ENCODE data around the gene KDM6B. TPM values are rescaled to one million over a fixed set of nuclear protein-coding genes. Genes with fewer than 3 reads are reported as not detected.

KDM6B gene
- polyA plus RNA-seq, 6 donors from 2014 or later = 0.04 to 1.9 (median 0.99) TPM

DNA sequence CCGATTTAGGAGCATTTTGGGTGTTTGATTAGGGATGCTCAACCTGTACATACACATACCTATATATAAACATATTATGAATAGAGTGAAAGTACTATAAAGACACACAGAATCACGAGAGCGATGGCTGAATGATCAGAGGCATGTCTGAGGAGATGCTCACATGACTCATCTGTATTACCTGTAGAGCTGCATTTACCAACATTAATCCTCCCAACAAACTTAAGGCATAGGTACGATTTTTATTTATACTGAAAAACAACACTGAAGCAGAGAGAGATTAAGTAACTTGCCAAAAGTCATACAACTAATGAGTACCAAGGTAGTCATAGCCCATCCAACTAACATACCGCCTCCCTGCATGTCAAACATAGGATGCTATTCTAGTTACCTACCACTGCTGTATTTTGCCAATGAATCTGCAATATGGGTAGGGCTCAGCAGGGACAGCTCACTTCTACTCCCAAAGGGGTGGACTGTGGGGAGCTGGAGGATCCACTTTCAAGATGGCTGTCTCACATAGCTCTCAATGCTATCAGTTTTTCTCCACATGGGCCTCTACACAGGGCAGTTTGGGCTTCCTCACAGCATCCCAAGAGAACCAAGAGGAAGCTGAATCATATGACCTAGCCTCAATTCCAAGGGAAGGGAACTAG lies 31.1 kb downstream of the KDM6B start:
- no peaks in the 10 kb centered on the region for H3K36me3 Mint-ChIP-seq
- peaks cover 5 to 19% (median 13%) of the 10 kb centered on the region in 3 donors for H3K4me1 Mint-ChIP-seq
- DNase-seq = no peak
- no peak for ATAC-seq (ENCODE audit: low read depth in 2 of 2)
- no peaks in the 10 kb centered on the region for H3K9me3 Mint-ChIP-seq
- H3K27ac Mint-ChIP-seq = peak overlapping the region in 1 of 6 donors; percentile 52
- H3K4me3 Mint-ChIP-seq = no peak overlapping the region
- H3K27me3 Mint-ChIP-seq = no peaks in the 10 kb centered on the region

DNA sequence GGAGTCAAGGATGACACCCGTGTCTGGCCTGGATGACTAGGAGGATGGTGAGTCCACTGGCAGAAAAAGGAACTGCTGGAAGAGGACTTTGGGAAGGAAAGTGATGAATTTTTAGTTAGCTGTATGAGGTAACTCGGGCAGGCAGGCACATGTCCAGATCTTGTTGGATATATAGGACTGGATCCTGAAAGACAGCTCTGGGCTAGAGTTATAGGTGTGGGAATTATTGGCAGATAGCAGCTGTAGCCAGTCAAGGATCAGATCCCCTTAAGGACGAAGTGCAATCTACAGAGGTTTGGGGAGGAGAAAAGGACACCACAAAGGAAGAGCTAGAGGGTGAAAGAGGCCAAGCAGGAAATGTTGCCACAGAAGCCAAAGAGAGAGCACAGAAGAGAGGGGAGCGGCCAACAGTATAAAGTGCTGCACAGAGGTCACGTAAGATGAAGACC lies 33.9 kb downstream of the KDM6B start:
- H3K4me1 Mint-ChIP-seq = peaks cover under 1 to 16% (median 9%) of the 10 kb centered on the region in 3 donors
- H3K27ac Mint-ChIP-seq = peak overlapping the region in 3 of 6 donors; percentile 5 to 44 (median 26)
- DNase-seq (no peak), ATAC-seq (ENCODE audit: low read depth in 2 of 2) (no peak)
- H3K36me3 Mint-ChIP-seq = no peaks in the 10 kb centered on the region
- no peaks in the 10 kb centered on the region for H3K27me3 Mint-ChIP-seq
- no peaks in the 10 kb centered on the region for H3K9me3 Mint-ChIP-seq
- H3K4me3 Mint-ChIP-seq = no peak overlapping the region

DNA sequence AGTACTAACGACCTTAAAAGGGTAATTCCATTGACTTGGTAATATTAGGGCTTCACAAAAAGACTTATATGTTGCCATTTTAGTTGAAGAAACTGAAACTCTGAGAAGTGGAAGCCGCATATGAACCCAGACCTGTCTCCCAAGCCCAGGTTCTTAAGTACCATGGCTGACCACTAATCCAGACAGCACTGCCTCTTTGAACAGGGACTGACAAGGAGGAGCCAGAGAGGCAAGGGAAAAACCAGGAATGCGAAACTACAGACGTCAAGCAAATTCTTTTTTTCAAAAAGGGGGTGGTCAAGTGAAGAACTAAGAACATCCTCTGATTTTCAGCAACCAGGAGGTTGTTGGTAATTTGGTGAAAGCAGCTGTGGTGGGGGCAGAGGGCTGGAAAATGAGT lies 39.0 kb downstream of the KDM6B start:
- Mint-ChIP-seq H3K9me3 (no peaks in the 10 kb centered on the region), H3K4me3 (no peak overlapping the region), H3K27me3 (no peaks in the 10 kb centered on the region), H3K36me3 (no peaks in the 10 kb centered on the region), H3K4me1 (peaks cover 12 to 15% (median 14%) of the 10 kb centered on the region in 3 donors), H3K27ac (no peak overlapping the region)
- no peak for DNase-seq
- no peak for ATAC-seq (ENCODE audit: low read depth in 2 of 2)

DNA sequence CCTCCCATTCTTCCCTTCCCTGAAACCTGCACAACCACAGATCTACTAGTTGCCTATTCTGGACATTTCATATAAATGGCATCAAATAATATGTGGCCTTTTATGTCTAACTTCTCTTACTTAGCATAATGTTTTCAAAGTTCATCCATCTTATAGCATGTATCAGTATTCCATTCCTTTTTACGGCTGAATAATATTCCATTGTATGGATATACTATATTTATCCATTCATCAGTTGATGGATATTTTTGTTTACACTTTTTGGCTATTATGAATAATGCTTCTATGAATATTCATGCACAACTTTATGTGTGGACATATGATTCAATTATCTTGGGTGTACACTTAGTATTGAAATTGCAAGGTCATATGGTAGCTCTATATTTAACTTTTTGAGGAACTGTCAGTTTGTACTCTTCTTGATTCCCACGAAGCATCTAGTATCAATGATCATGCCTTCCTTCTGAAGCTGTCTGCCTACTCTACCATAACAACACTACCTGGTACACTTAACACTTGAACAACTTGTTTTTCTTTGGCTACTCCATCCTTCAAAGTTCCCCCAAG lies 41.9 kb downstream of the KDM6B start:
- Mint-ChIP-seq H3K27me3 (no peaks in the 10 kb centered on the region), H3K4me1 (peaks cover 10 to 15% (median 12%) of the 10 kb centered on the region in 3 donors), H3K4me3 (no peak overlapping the region), H3K36me3 (no peaks in the 10 kb centered on the region), H3K9me3 (no peaks in the 10 kb centered on the region), H3K27ac (peak overlapping the region in 1 of 6 donors; percentile 16)
- ATAC-seq (ENCODE audit: low read depth in 2 of 2) (no peak), DNase-seq (no peak)

DNA sequence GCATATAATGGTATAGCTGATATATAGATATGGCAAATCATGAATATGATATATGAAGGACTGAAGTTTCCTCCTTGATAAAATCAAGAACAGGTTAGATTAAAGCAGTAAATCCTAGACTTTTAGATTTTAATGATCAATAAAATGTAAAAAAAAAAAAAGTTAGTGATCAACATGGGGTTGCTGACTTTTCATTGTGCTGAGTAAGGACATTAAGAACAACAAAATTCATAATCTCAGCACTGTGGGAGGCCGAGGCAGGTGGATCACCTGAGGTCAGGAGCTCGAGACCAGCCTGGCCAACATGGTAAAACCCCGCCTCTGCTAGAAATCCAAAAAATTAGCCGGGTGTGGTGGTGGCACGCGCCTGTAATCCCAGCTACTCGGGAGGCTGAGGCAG lies 44.2 kb downstream of the KDM6B start:
- ATAC-seq (ENCODE audit: low read depth in 2 of 2) = no peak
- Mint-ChIP-seq H3K4me1 (peaks cover 10 to 15% (median 12%) of the 10 kb centered on the region in 3 donors), H3K36me3 (no peaks in the 10 kb centered on the region), H3K4me3 (no peak overlapping the region), H3K9me3 (no peaks in the 10 kb centered on the region), H3K27ac (no peak overlapping the region), H3K27me3 (no peaks in the 10 kb centered on the region)
- DNase-seq = no peak

DNA sequence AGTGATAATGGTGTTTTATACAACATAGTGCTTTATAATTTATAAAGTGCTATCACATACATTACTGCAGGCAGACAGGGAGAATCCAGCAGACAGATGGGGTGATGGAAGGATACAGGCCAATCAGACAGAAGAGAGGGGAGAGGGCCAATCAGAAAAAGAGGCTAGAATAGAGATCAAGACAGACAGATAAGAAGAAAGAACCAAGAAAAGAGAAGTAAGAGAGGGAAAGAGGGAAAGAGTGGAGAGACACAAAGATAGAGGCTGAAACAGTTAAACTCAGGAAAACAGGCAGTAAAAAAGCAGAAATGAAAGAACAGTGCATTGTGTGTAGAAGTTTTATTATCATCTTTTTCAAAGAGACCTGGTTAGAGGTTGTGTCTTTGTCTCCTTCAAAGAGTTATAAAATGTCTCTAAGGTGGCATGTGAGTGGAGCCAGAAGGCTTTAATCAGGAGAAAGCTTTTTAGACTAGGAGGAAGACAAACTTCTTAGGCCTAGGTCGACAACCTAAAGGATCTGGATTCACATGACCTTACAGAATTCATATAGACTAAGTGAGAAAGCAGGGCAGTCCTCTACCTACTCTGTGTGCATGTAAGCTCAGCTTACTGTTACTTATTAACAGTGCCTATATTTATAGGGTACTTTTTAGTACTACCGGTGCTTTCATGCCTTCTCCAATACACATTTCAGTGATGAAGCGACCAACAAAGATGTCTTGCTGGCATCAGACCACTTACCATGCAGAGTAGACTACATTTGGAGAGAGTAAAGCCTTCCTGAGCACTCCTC lies 46.3 kb downstream of the KDM6B start:
- ATAC-seq (ENCODE audit: low read depth in 2 of 2) (no peak), DNase-seq (no peak)
- Mint-ChIP-seq H3K27me3 (no peaks in the 10 kb centered on the region), H3K27ac (no peak overlapping the region), H3K4me3 (no peak overlapping the region), H3K9me3 (no peaks in the 10 kb centered on the region), H3K4me1 (peaks cover 6 to 15% (median 8%) of the 10 kb centered on the region in 3 donors), H3K36me3 (no peaks in the 10 kb centered on the region)

DNA sequence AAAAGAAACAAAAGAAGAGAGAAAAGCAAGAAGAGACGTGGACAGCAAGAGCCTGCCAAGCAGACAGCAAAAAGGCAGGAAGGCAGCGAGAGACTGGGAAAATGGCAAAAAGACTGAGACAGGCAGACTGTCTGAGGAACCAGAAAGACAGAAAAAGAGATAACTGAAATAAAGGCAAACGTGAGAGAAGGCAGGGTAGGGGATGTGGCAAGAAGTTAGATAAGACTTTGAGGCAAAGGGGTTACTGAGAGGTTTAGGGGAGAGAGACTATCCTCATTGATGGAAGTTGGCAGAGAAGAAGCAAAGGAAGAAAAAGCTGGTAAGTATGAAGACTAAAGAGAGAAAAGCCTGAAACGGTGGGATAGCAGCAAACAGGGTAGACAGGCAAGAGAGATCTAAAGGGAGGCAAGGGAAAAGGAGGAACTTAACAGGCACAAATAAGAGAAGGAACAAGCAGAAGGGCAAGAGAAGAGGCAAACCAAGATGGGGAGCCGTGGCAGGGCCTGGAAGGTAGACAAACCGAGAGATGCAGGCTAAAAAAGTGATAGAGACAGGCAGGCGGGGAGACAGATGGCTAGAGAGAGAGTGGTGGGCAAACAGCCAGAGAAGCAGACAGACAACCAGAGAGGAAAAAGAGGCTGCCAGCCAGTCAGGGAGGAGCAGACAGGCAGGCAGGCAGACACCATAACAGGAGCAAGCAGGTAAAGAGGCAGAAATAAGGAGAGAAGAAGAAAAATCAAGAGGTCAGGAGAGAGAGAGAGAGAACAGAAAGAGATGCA lies 47.4 kb downstream of the KDM6B start:
- Mint-ChIP-seq H3K27me3 (no peaks in the 10 kb centered on the region), H3K9me3 (no peaks in the 10 kb centered on the region), H3K4me3 (no peak overlapping the region), H3K27ac (no peak overlapping the region), H3K4me1 (peaks cover 1 to 10% (median 3%) of the 10 kb centered on the region in 3 donors), H3K36me3 (no peaks in the 10 kb centered on the region)
- DNase-seq (no peak), ATAC-seq (ENCODE audit: low read depth in 2 of 2) (no peak)

DNA sequence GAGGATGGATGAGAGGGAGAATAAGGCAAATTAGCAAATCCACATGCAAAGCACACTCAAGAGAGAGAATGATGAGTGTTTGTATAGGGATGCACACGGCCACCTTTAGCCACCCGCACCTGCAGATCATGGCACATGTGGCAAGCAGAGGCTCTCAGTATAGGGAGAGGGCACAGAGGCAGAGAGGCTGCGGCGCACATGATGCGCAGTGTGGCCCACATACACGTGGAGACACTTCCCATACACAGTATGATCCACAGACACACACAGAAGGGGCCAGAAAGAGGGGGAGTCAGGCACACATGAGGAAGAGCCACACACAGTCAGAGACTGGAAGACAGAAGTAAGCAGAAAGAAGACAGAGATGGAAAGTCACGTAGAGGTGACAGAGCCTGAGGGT lies 48.1 kb downstream of the KDM6B start:
- no peak for ATAC-seq (ENCODE audit: low read depth in 2 of 2)
- no peak overlapping the region for H3K4me3 Mint-ChIP-seq
- H3K27me3 Mint-ChIP-seq = no peaks in the 10 kb centered on the region
- H3K9me3 Mint-ChIP-seq = no peaks in the 10 kb centered on the region
- H3K36me3 Mint-ChIP-seq = no peaks in the 10 kb centered on the region
- H3K4me1 Mint-ChIP-seq = peaks cover 0 to 6% (median 0%) of the 10 kb centered on the region in 3 donors
- no peak for DNase-seq
- H3K27ac Mint-ChIP-seq = no peak overlapping the region

DNA sequence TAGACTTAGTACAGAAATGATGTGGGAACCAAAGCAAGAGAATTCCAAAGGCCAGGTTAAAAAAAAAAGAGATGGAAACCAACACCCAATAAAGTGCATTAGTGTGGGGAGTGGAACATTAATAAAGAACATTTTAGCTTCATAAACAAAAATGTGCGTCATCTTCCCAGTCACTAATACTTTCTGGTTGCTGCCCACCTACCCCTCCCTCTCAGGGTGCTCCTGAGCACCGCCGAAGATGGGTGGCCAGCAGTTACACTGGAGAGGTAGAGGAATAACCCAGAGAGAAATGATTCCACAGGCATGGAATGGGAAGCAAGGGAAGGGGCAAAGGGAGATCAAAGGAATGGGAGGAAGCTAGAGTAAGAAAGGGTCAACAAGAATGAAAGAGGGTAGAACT lies 48.6 kb downstream of the KDM6B start:
- no peak overlapping the region for H3K4me3 Mint-ChIP-seq
- ATAC-seq (ENCODE audit: low read depth in 2 of 2) = no peak
- H3K4me1 Mint-ChIP-seq = peaks cover 0 to 6% (median 0%) of the 10 kb centered on the region in 3 donors
- no peaks in the 10 kb centered on the region for H3K36me3 Mint-ChIP-seq
- H3K9me3 Mint-ChIP-seq = no peaks in the 10 kb centered on the region
- no peak for DNase-seq
- no peak overlapping the region for H3K27ac Mint-ChIP-seq
- no peaks in the 10 kb centered on the region for H3K27me3 Mint-ChIP-seq

Other genes with a start within 250 kb of the KDM6B start
- not detected for gene SOX15, start 244.1 kb upstream of the KDM6B start, polyA plus RNA-seq (ENCODE audit: low read depth in 6 of 6)
- 10 to 100 TPM in 5 of 6 donors, 1 to 10 TPM in 1; 7.8 to 20.1 (median 12.5) TPM for gene FXR2, start 219.3 kb upstream of the KDM6B start, polyA plus RNA-seq (ENCODE audit: low read depth in 6 of 6)
- gene SAT2, start 206.4 kb upstream of the KDM6B start, polyA plus RNA-seq (ENCODE audit: low read depth in 6 of 6) = 10 to 100 TPM; 34.2 to 42.5 (median 35.9) TPM
- not detected for gene SHBG, start 204.1 kb upstream of the KDM6B start, polyA plus RNA-seq (ENCODE audit: low read depth in 6 of 6)
- under 1 TPM in 2 of 6 donors, not detected in 4; 0.08 to 0.21 TPM for gene ATP1B2, start 183.3 kb upstream of the KDM6B start, polyA plus RNA-seq (ENCODE audit: low read depth in 6 of 6)
- 10 to 100 TPM; 25.2 to 53.9 (median 47.7) TPM for gene TP53, start 146.7 kb upstream of the KDM6B start, polyA plus RNA-seq (ENCODE audit: low read depth in 6 of 6)
- 10 to 100 TPM in 5 of 6 donors, 1 to 10 TPM in 1; 3.2 to 14.9 (median 12.9) TPM for gene WRAP53, start 145.7 kb upstream of the KDM6B start, polyA plus RNA-seq (ENCODE audit: low read depth in 6 of 6)
- not detected for gene EFNB3, start 129.0 kb upstream of the KDM6B start, polyA plus RNA-seq (ENCODE audit: low read depth in 6 of 6)
- not detected for gene DNAH2, start 116.5 kb upstream of the KDM6B start, polyA plus RNA-seq (ENCODE audit: low read depth in 6 of 6)
- gene TMEM88, start 20.8 kb downstream of the KDM6B start, polyA plus RNA-seq (ENCODE audit: low read depth in 6 of 6) = under 1 TPM in 1 of 6 donors, not detected in 5; 0.68 TPM
- 100 to 1,000 TPM; 121 to 158 (median 136) TPM for gene NAA38, start 23.3 kb downstream of the KDM6B start, polyA plus RNA-seq (ENCODE audit: low read depth in 6 of 6)
- gene CYB5D1, start 23.8 kb downstream of the KDM6B start, polyA plus RNA-seq (ENCODE audit: low read depth in 6 of 6) = 1 to 10 TPM; 3.4 to 5.2 (median 3.7) TPM
- 1 to 10 TPM in 5 of 6 donors, under 1 TPM in 1; 0.06 to 8.0 (median 3.4) TPM for gene CHD3, start 54.6 kb downstream of the KDM6B start, polyA plus RNA-seq (ENCODE audit: low read depth in 6 of 6)
- 1 to 10 TPM in 5 of 6 donors, under 1 TPM in 1; 0.60 to 5.2 (median 2.9) TPM for gene RNF227, start 82.1 kb downstream of the KDM6B start, polyA plus RNA-seq (ENCODE audit: low read depth in 6 of 6)
- gene KCNAB3, start 95.6 kb downstream of the KDM6B start, polyA plus RNA-seq (ENCODE audit: low read depth in 6 of 6) = under 1 TPM in 1 of 6 donors, not detected in 5; 0.15 TPM
- gene TRAPPC1, start 97.7 kb downstream of the KDM6B start, polyA plus RNA-seq (ENCODE audit: low read depth in 6 of 6) = 100 to 1,000 TPM; 202 to 349 (median 224) TPM
- gene CNTROB, start 98.0 kb downstream of the KDM6B start, polyA plus RNA-seq (ENCODE audit: low read depth in 6 of 6) = 10 to 100 TPM in 1 of 6 donors, 1 to 10 TPM in 5; 3.3 to 14.2 (median 7.6) TPM
- not detected for gene GUCY2D, start 168.4 kb downstream of the KDM6B start, polyA plus RNA-seq (ENCODE audit: low read depth in 6 of 6)
- not detected for gene ALOX15B, start 204.8 kb downstream of the KDM6B start, polyA plus RNA-seq (ENCODE audit: low read depth in 6 of 6)